Stimulated activated CD4-positive, alpha-beta T cell treated with anti-CD3 and anti-CD28 coated beads, Interleukin-4, amount 100 ng/mL, for 48 hours (primary cell): ENCODE measurements around the gene PIEZO2.
"Not testable (repeated sequence)": the region's sequence is repeated elsewhere in the genome, so short reads cannot be mapped to it uniquely, and the experiment has no call there.

Experiments used
- DNase-seq, 2 donors: peaks; one replicate each; pipeline ENCODE4 v3.0.0-alpha.2; 2020; ENCODE audit warnings: low read depth in 2 of 2

Gene PIEZO2

GRCh38 chr18:10846657-10847407, 302.5 kb downstream of the PIEZO2 start:
- DNase-seq = no peak

- not testable (repeated sequence) for DNase-seq
Measured at GRCh38 chr18:10846035-10846434, 303.3 kb downstream of the PIEZO2 start.

GRCh38 chr18:10843565-10843964, 305.8 kb downstream of the PIEZO2 start:
- DNase-seq = no peak

GRCh38 chr18:10842861-10843260, 306.5 kb downstream of the PIEZO2 start:
- DNase-seq = no peak

- no peak for DNase-seq
Measured at GRCh38 chr18:10842371-10842770, 307.0 kb downstream of the PIEZO2 start.

GRCh38 chr18:10841203-10841602, 308.2 kb downstream of the PIEZO2 start:
- DNase-seq = no peak

- no peak for DNase-seq
Measured at GRCh38 chr18:10840743-10841142, 308.6 kb downstream of the PIEZO2 start.

- no peak for DNase-seq
Measured at GRCh38 chr18:10839421-10839820, 309.9 kb downstream of the PIEZO2 start.

GRCh38 chr18:10838553-10838952, 310.8 kb downstream of the PIEZO2 start:
- no peak for DNase-seq

GRCh38 chr18:10834128-10834815, 315.1 kb downstream of the PIEZO2 start:
- no peak for DNase-seq

GRCh38 chr18:10833656-10834055, 315.7 kb downstream of the PIEZO2 start:
- DNase-seq = no peak

- DNase-seq = no peak
Measured at GRCh38 chr18:10826400-10826799, 323.0 kb downstream of the PIEZO2 start.

GRCh38 chr18:10822456-10822855, 326.9 kb downstream of the PIEZO2 start:
- no peak for DNase-seq

GRCh38 chr18:10820681-10821080, 328.7 kb downstream of the PIEZO2 start:
- no peak for DNase-seq

GRCh38 chr18:10814336-10814735, 335.0 kb downstream of the PIEZO2 start:
- no peak for DNase-seq

GRCh38 chr18:10805587-10806118, 343.7 kb downstream of the PIEZO2 start:
- no peak for DNase-seq

- no peak for DNase-seq
Measured at GRCh38 chr18:10804126-10804525, 345.2 kb downstream of the PIEZO2 start.

- no peak for DNase-seq
Measured at GRCh38 chr18:10798727-10799550, 350.4 kb downstream of the PIEZO2 start.

- no peak for DNase-seq
Measured at GRCh38 chr18:10797896-10798295, 351.5 kb downstream of the PIEZO2 start.

GRCh38 chr18:10794771-10795170, 354.6 kb downstream of the PIEZO2 start:
- no peak for DNase-seq

GRCh38 chr18:10793730-10794370, 355.5 kb downstream of the PIEZO2 start:
- no peak for DNase-seq

GRCh38 chr18:10792181-10792580, 357.2 kb downstream of the PIEZO2 start:
- no peak for DNase-seq
